GM19043 (cell line): Measurements from ENCODE around the gene CNRIP1.
A peak's percentile ranks its signal among the peaks of the same experiment; 100 is the strongest.
"Not testable (repeated sequence)": the region's sequence is repeated elsewhere in the genome, so short reads cannot be mapped to it uniquely, and the experiment has no call there.

Source experiments
- ATAC-seq: cut with Tn5 transposase; IDR thresholded peaks from one replicate; pipeline ENCODE4 v1.9.1; 2021; ENCODE audit warnings: low read depth; ENCODE audit not compliant: unreplicated experiment

The CNRIP1 gene, protein sequence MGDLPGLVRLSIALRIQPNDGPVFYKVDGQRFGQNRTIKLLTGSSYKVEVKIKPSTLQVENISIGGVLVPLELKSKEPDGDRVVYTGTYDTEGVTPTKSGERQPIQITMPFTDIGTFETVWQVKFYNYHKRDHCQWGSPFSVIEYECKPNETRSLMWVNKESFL

DNA sequence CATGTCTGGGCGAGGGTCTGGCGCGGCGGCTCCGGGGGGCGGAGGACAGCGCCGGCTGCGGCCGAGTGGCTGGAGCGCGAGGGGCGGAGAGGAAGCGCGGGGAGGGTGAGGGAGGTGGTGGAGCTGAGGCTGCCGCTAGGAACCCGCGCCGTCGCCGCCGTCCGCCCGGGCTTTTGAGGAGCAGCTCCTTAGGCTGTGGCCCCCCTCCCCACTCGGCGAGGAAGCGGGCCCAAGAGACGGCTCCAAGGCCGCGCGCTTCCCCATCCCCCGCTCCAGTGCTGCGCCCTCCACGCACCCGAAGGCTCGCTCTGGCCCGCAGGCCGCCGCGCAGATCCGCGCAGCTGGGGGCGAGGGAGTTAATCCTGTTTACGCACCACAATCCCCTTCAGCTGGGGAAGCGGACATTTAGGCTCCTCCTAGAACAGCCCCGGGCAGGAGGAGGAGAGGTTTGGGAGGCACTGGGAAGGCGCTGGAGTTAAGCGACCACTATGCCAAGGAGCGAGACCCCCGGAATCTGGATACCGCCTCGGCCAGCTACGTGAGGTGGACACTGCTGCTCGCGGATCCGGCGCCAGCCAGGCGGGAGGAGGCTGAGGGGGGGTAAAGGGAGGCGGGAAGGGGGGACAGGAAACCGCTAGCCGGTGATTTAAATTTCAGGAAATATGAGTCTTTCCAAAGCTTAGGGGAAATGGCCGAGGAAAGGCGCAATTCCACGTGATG, at the start of gene CNRIP1:
Gene CNRIP1, minus strand, starts transcription at position 552 of the 720 bp plus-strand sequence. Its CDS starts 549 bp downstream, at position 3.
- ATAC-seq = no peak

DNA sequence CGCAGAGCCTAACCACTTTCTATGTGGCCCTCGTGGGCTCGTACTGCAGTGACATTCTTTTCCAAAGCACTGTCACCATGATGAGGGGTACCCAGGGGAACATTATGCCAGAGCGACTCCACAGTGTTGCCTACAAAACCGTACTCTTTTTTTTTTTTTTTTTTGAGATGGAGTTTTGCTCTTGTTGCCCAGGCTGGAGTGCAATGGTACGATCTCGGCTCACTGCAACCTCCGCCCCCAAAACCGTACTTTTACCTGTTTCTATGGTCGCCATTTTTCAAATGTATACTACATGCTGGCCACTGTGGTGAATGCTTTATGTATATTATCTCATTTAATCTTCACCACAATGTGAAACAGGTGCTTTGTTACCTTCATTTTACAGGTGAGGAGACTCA, 49.6 kb upstream of the CNRIP1 start:
- ATAC-seq = no peak

DNA sequence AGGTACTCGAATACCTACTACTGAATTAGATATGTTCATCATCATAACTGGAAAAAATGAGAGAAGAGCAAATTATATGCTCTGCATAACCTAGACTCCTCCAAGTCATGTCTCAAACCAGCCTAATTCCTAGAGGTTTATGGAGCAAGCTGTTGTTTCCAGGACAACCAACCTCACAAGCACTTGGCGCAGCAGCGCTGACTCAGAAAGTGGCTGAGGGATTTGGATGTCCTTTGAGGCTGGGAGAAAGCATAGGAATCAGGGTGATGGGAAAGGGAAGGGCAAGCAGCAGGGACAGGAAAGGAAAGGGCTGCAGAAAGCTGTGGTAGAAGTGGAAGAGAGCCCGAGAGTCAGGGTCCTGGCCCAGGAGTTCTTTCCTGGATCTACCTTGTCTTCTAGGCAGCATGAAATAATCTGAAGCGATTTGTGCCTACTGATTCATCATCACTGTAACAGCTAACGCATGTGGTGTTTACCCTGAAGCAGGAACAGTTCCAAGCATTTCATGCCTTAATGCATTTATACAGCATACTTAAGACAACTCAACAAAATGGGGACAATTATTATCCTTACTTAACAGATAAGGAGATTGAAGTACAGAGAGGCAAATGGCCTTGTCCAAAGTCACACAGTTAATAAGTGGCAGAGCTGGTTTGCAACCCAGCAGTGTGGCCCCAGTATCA, 49.0 kb upstream of the CNRIP1 start:
- no peak for ATAC-seq

DNA sequence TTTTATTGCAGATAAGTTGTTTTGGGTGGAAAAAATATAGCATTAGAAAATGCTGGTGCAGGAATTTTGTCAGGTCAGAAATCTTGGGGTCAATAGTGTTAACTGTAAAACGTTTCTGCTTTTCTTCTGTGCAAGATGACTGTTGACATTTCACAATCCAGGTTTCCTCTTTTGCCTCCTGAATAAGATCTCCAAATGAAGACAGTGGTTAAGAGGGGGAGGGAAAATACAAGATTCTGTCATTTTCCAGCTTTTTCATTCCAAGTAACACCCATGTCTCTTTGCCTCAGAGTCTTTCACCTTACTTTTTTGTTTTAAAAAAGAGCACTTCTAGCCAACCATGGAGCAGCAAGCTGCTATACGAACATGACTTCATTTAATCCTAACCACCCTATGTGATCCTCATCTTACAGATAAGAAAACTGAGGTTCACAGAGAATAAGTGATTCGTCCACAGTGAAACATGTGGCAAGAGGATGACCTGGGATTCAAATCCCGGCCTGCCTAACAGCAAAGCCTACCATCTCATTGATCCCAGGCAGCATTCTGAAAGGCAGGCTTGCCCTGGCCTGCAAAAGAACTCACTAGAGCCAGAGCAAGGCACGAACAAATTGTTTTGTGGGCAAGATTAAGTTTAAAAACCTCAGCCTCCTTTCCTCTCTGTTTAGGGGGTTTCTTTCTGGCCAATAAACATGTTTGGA, 48.4 kb upstream of the CNRIP1 start:
- no peak for ATAC-seq

DNA sequence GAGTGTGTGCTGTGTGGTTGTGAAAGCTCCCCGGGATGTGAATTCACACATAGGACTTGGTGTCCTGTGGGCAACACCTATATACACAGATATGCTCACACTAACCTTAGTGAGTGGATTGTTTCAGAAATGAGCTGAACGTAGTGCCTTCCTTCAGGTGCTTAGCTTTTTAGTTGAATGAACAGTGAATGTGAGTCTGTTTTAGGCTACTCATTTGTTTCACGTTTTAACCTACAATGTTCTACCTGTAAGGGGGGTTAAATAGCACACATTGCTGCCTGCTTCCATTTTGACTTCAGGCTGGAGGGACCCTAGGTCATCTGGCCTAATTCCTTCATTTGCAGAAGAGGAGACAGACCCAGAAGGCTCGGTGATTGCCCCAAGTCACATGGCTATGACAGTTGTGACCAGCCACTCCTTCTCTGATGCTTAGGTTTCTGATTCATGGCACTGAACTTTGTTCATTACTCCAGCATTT, 46.4 kb upstream of the CNRIP1 start:
- ATAC-seq = peak; percentile 31

DNA sequence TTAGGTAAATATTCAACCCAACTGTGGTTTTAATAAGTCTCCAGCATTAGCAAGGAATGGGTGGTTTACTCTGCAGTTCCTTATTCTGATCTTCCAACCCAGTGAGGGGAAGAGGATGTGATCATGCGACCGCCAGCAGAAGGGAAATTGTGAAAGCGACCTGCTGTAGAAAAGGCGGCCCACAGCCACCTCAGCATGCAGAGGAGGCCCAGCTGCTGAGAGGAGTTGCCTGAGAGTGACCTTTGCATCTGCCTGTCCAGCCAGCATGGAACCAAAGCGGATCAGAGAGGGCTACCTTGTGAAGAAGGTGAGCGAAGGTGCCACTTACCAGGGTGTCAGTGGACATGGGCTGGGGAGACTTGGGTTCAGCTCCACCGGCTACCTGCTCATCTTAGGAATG, 45.3 kb upstream of the CNRIP1 start, which contains the start of gene PLEK:
Gene PLEK, plus strand, starts transcription at position 196 of the 400 bp plus-strand sequence. Its CDS starts 70 bp downstream, at position 266.
- peak; percentile 54 for ATAC-seq

DNA sequence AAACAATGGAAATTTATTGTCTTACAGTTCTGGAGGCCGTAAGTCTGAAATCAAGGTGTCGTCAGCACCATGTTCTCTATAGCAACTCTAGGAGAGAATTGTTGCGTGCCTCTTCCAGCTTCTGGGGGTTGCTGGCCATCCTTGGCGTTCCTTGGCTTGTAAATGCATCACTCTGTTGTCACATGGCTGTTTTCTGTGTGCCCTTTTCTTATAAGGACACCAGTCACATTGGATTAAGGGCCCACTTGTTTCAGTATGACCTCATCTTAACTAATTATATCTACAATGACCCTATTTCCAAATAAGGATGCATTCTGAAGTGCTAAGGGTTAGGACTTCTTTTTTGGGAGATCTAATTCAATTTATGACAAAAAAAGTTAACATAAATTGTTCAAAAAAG, 44.0 kb upstream of the CNRIP1 start:
- no peak for ATAC-seq

DNA sequence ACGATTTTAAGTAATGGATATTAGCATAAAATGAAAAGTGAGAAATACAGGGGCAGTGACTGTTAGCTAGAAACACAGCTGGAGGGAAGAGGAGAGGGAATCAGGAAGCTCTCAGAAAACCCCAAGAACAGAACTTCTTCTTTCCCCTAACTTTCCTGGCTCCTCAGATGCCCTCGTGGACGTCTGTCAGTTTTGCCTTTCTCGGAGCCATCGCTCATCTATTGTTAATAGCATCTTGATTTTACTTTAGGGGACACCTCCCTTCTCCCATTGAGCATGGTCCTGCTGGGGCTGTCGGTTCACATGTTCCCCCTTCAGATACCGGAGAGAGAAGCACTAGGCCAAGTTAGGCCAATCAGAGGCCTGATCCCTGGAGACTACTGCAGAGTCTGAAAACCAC, 43.0 kb upstream of the CNRIP1 start:
- no peak for ATAC-seq

DNA sequence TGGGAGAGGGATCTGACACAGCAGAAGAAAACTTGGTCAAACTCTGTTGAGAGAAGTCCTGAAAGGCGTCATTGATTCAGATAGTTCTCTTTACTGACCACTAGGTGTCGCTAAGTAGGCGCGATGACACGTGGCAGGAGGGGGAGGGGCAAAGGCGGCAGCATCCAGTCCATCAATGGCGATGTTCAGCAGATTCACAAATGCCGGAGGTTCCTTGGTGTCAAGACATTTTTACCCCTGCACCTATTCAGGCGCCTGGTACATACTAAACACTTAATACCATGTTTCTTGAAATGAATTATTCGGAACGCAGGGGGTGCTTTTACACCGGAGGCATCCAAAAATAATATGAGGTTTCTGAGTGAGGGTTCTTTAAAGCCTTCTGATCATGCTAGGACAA, 42.3 kb upstream of the CNRIP1 start:
- ATAC-seq = peak; percentile 48

DNA sequence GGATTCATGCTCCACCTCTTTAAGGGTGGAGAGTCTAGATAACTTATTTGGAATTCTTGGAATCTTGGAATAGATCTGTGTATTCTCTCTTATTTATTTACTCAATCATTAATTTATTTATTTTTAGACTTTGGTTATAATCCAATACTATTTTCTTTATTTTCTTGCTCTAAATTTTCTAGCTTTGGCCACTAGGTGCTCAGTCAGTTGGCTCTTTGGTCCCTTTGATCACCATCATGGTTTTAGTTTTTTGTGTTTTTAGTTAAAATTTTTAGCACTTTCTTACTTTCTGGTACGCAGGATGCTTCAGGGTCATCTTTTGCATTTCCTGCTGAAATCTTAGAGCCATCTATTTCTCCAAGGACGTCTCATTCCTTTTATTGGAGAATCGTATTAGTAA, 40.1 kb upstream of the CNRIP1 start:
- ATAC-seq = no peak

DNA sequence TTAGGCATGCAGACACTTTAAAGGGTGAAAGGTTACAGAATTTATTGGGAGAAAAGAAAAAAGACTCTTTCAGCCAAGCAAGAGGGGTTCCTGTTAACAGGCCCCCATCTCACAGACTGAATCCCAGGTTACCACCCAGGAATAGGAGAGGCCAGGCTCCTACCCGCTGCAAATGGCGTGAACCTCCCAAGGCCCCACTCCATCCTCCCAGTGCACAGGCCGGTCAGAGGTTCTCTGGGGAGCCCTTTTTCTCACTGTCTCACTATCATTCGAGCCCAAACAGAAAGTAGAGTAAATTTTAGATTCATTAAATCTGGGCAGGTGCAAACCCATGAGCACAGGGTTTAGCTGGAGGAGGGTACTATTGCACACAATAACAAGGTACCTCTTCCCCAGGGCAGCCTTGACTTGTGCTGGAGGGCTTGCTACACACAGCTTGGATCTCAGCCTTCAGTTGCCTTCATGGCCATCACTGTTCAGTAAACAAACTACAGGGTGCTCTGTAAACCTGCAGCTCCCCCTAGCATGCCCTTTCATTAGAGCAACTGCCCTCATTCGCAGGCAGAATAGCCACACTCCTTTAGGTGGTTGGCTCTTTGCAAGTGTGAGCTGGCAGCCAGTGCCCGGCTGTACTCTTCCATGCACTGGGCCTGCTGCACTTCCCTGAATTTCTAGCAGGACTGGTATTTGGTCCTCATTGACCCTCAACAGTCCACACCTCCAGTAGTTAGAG, 38.0 kb upstream of the CNRIP1 start:
- peak; percentile 47 for ATAC-seq

DNA sequence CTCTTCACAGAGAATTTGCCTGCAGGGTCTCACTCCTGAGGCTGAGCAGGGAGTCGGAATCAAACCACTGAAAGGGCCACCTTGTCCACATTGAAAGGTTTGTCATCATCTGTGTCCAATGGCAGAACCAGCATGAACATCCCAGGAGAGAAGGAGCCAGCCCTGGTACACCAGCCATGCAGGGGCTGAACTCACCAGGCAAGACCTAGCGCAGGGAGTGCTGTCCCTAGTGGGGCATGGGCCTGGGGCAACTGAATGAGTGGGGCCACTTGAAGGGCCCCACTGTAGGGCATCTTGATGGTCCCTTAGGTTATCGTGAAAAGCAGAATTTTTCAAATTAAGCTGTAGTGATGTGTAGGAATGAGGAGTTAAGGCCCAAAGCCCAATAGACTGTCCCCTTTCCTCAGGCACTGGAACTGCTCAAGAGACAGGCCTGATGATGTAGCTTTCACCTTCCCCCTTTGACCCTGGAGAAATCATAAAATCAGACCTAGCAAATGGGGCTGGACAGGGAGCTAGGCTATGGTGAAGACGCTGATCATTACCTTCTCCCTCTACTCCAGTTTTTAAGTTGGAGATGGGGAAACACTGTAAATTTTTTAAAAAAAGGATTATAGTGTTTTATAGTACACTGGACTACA, 37.0 kb upstream of the CNRIP1 start:
- ATAC-seq = no peak

DNA sequence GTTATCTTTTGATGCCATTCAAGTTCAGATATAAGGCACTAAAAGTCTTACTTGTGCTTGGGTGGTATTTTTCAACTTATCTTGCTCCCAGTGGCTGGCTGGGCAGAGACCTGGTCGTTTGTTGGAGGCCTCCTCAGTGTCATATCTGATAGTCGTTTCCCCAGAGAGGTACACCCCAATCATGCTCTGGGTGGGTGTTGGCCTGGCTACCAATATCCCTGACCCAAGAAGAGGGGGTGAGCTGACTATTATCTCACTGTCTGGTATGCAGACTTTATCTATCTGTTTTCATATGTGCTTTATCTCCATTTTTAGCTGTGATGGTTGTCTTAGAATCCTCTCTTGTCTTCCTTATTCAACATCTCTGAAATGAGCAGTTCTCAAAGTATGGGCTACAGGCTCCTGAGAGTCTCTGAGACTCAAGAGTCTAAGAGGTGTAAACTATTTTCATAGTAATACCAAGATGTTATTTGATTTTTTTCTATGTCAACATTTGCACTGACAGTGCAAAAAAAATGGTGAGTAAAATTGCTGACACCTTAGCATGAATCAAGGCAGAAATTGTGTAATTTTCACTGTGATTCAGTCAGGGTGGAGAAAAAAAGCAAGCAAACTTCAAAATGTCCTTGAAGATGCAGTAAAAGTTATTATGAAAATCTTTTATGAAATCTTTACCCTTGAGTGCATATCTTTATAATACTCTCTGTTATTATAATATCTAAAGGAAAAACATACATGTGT, 33.1 kb upstream of the CNRIP1 start:
- no peak for ATAC-seq

DNA sequence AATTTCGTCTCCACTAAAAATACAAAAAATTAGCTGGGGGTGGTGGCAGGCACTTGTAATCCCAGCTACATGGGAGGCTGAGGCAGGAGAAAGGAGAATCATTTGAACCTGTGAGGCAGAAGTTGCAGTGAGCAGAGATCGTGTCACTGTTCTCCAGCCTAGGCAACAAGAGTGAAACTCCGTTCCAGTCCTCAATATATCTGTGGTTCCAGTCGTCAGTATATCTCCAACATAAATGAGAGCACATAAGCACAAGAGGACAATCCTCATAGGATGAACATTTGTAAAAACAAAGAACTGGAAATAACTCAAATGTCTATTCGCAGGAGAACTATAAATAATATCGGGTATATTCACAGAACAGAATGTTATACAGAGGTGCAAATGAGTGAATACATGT, 32.2 kb upstream of the CNRIP1 start:
- ATAC-seq = no peak

DNA sequence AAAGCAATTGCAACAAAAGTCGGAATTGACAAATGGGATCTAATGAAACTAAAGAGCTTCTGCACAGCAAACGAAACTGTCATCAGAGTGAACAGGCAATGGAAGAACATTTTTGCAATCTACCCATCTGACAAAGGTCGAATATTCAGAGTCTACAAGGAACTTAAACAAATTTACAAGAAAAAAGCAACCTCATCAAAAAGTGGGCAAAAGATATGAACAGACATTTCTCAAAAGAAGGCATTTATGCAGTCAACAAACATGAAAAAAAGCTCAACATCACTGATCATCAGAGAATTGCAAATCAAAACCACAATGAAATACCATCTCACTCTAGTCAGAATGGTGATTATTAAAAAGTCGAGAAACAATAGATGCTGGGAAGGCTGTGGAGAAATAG, 29.3 kb upstream of the CNRIP1 start:
- not testable (repeated sequence) for ATAC-seq

DNA sequence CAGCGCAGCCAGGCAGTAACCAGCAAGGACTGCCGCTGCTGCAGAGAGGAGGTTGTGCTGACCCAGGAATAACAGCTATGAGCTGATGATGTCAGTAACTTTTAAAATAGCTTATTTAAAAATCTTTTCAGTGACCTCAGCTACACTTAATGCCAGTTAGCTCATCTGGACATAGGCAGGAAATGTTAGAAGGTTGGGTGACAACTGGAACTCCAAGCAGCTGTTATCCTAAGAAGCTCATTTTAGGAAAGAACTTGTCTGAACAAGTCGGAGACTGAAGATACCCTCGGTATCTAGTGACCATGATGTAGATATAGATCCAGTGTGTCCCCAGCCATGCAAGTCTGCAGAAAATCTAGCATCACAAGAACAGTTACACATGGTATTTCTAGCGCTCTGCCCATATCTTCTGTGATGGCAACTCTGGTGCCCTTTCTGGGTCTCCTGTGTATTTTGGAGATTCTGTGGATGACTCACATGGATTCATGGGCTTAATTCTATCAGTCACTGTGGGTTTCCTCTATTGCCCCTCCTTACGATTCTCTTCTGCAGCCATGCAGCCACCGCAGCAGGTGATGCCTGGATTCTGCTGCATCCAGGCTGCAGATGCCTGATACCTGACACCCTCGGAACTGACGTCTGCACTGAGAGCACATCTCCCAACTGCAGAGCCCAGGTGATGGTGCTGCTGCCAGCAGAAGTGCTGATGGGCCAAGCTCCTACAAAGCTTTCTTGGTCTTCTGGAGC, 25.6 kb upstream of the CNRIP1 start:
- ATAC-seq = no peak

DNA sequence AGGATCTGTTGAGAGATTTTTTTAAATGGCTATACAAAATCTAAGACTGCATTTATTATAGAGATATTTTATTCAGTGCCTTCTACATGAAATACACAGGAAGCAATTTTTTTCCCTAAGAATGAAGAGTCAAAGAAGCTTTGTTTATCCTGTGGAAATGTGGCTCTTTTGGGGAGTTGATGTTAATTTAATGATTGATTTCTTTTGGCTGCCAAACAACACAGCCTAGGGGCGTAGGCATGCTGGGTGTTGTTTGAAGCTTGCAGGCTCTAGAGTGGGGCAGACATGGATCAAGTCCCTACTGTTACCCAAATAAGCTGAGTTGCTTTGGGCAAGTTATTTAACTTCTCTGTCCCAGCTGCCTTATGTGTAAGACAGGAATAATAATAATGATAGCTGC, 24.3 kb upstream of the CNRIP1 start:
- no peak for ATAC-seq

DNA sequence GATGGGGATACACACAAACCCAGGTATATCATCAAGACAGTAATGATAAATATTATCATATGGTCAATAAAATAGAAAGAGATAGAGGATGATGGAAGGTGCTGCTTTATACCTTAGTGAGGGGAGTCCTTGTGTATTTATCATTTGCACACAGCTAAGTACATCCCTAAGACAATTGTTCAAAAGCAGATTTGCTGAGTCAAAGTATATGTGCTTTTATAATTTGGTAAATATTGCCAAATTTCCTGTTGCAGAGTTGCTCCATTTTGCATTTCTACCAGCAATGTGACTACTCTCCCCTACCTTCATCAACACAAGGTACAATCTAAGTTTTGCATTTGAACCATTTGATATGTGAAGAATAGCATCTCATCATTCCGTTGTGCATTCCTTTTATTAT, 22.7 kb upstream of the CNRIP1 start:
- ATAC-seq = no peak

DNA sequence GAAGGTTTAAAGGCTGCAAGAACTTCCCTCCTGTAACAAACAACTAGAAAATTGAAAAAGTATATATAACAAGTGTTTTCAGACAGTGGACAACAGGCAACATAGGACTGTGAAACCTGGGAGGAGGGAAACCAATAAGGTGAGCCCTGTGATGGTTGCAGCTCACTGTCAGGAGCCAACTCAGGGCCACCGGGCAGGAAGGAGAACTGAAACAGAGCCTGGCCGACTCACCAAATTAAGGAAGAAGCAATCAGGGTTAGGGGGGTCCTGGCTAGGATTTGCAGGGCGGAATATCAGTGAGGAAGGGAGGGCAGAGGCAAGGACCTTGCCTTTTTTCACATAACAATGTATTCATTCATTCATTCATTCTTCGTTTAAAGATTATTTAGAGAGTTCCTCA, 21.8 kb upstream of the CNRIP1 start:
- ATAC-seq = no peak
